Measurements from ENCODE around the gene EVC2. TPM values are rescaled to one million over a fixed set of nuclear protein-coding genes. Genes with fewer than 3 reads are reported as not detected.

The EVC2 gene
- total and polyA plus RNA-seq, 2 of the 4 experiments (the other 2 are of a cell fraction), result 2.7 to 5.9 TPM

DNA sequence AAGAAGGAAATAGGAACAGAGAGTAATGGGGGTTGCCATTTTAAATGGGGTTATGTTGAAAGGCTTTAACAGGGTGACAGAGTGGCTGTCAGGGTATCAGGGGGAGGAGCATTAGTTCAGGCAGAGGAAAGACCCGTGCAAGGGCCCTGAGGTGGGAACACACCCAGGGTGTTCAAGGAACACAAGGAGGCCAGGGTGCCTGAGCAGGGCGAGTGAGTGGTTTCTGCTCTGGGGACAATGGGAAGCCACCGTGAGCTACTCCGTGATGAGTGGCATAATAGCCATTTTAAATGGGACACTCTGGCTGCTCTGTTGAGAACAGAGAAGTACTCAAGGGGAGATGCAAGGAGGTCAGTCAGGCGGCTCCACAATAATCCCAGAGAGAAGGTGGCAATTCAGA is 4.5 kb downstream of the EVC2 start:
- Histone ChIP-seq H2BK120ac (ENCODE audit: low read depth, low read length) (no peak overlapping the region), H3K27me3 (ENCODE audit: control insufficient read depth, insufficient read depth, low read length) (no peaks in the 10 kb centered on the region), H2AFZ (replicated peaks; ENCODE audit: low read length, poor library complexity) (no peak overlapping the region), H3K27ac (ENCODE audit: insufficient read depth, low read length) (no peak overlapping the region), H3K14ac (replicated peaks; ENCODE audit: low read depth, low read length) (no peak overlapping the region), H3K4me1 (ENCODE audit: control insufficient read depth, insufficient read depth, low read length) (peaks cover 13% of the 10 kb centered on the region), H3K56ac (ENCODE audit: extremely low read depth, insufficient read depth, low read length) (no peak overlapping the region), H3K9me1 (ENCODE audit: insufficient read depth, low read length) (peaks cover 25% of the 10 kb centered on the region), H3K4ac (ENCODE audit: low read depth, low read length) (no peak overlapping the region), H4K91ac (ENCODE audit: insufficient read depth, low read depth, low read length) (no peak overlapping the region), H3K9me3 (ENCODE audit: control insufficient read depth, insufficient read depth, low read length) (no peaks in the 10 kb centered on the region), H3K18ac (ENCODE audit: low read depth, low read length) (no peak overlapping the region), H4K5ac (ENCODE audit: low read depth, low read length) (no peak overlapping the region), H2BK15ac (ENCODE audit: low read depth, low read length) (no peak overlapping the region), H3K79me1 (ENCODE audit: low read depth in 1 of 2, low read length in 2 of 2) (peaks cover 27 to 63% of the 10 kb centered on the region in 2 experiments), H2AK9ac (replicated peaks; ENCODE audit: low read depth, low read length, poor library complexity) (no peak overlapping the region), H4K8ac (ENCODE audit: low read depth in 2 of 2, low read length in 2 of 2) (no peak overlapping the region), H3K36me3 (ENCODE audit: control insufficient read depth, insufficient read depth, low read length) (peaks cover 16% of the 10 kb centered on the region), H4K20me1 (ENCODE audit: insufficient read depth, low read length) (peaks cover 4% of the 10 kb centered on the region; the same call in 1 of the 2 replicates), H3K9ac (ENCODE audit: low read depth, low read length) (no peak overlapping the region), H2BK5ac (ENCODE audit: low read depth, low read length, poor library complexity, severe bottlenecking) (no peak overlapping the region), H2BK20ac (ENCODE audit: low read depth, low read length) (no peak overlapping the region), H3K23ac (ENCODE audit: low read depth, low read length) (no peak overlapping the region), H3K4me2 (ENCODE audit: low read depth, low read length) (no peak overlapping the region), H2AK5ac (ENCODE audit: low read depth, low read length) (no peak overlapping the region), H3K4me3 (ENCODE audit: insufficient read depth, low read depth, low read length) (no peak overlapping the region)
- ChIA-PET POLR2A (ENCODE audit: unreplicated experiment) (no interaction called here), CTCF (no interaction called here)
- dilution Hi-C loops (cut with HindIII; ENCODE audit: low sequenced_read_pairs, unreplicated experiment), result no loop called here
- in situ Hi-C loops (cut with MboI; ENCODE audit: low sequenced_read_pairs), result no loop called here
- no peak for ATAC-seq (ENCODE audit: low read depth)
- DNase-seq, result no peak
- no TSS peak for BruUV-seq (replicated peaks)
- intact Hi-C loops (cut with micrococcal nuclease), result no loop called here
- TF ChIP-seq POLR2A (IDR thresholded peaks at IDR 0.05; ENCODE audit: low read depth, low read length) (no peak), CEBPB (IDR thresholded peaks at IDR 0.05; ENCODE audit: low read depth, low read length) (no peak), RAD21 (IDR thresholded peaks at IDR 0.05; ENCODE audit: low read length) (no peak), MAZ (IDR thresholded peaks at IDR 0.05; ENCODE audit: borderline replicate concordance, low read depth, low read length) (no peak), FOS (IDR thresholded peaks at IDR 0.05; ENCODE audit: low read depth, low read length) (no peak), MAFK (IDR thresholded peaks at IDR 0.05; ENCODE audit: low read depth, low read length) (no peak), CHD1 (IDR thresholded peaks at IDR 0.05; ENCODE audit: low read depth, low read length) (no peak), MXI1 (IDR thresholded peaks at IDR 0.05; ENCODE audit: borderline replicate concordance, low read depth, low read length) (no peak), SMC3 (IDR thresholded peaks at IDR 0.05; ENCODE audit: low read depth, low read length) (no peak), RCOR1 (IDR thresholded peaks at IDR 0.05; ENCODE audit: insufficient replicate concordance, low read length) (no peak), ELK1 (IDR thresholded peaks at IDR 0.05; ENCODE audit: borderline replicate concordance, low read depth, low read length) (no peak)
- 100% methylated on average over 2 of the region's 5 CpGs; no CpG with 5 or more reads in 1 of the 2 experiments for WGBS, 2 experiments (ENCODE audit: extremely low coverage in 2 of 2, insufficient read length in 1 of 2)

All from IMR-90 (cell line).